HepG2 (cell line): Measurements from ENCODE around the gene SLC43A1. TPM values are rescaled to one million over a fixed set of nuclear protein-coding genes. Genes with fewer than 3 reads are reported as not detected.

Experiments
- ADNP ChIP-seq: sonication (generic); formaldehyde crosslinking; IDR thresholded peaks from 2 replicates; pipeline ENCODE4 v1.4.0; 2020; ENCODE audit warnings: missing genetic modification reagents
- BRCA1 ChIP-seq: sonication (generic); formaldehyde crosslinking; IDR thresholded peaks from 2 replicates; pipeline ENCODE4 v1.4.0; 2020; ENCODE audit warnings: missing genetic modification reagents
- BRD4 ChIP-seq: sonication (generic); formaldehyde crosslinking; IDR thresholded peaks from 2 replicates; pipeline ENCODE4 v1.4.0; 2020; ENCODE audit warnings: missing genetic modification reagents
- CENPT ChIP-seq: sonication (generic); formaldehyde crosslinking; IDR thresholded peaks from 2 replicates; pipeline ENCODE4 v1.8.0; 2022; ENCODE audit warnings: low read depth, mild to moderate bottlenecking, moderate library complexity, missing genetic modification reagents
- ETV5 ChIP-seq: IDR thresholded peaks from 2 replicates; pipeline ENCODE4 v1.6.1; 2018; ENCODE audit warnings: missing biosample characterization, missing genetic modification reagents, inconsistent platforms, borderline replicate concordance
- HMG20A ChIP-seq: IDR thresholded peaks from 2 replicates; pipeline ENCODE4 v1.6.1; 2016; ENCODE audit warnings: borderline replicate concordance
- HMGA1 ChIP-seq: sonication (generic); formaldehyde crosslinking; conservative IDR thresholded peaks from 2 replicates; pipeline ENCODE4 v1.4.0; 2020; ENCODE audit warnings: missing genetic modification reagents
- KDM6A ChIP-seq: IDR thresholded peaks from 2 replicates; pipeline ENCODE4 v1.6.1; 2016; ENCODE audit warnings: low read depth
- MAZ ChIP-seq, 2 experiments: sonication (generic) in 1 of 2; formaldehyde crosslinking in 1 of 2; IDR thresholded peaks; 2 replicates each; pipeline versions ENCODE4 v1.5.0 to v1.6.1; 2012 to 2020; ENCODE audit warnings: low read depth in 2 of 2, mild to moderate bottlenecking in 2 of 2, borderline replicate concordance in 1 of 2, improper control_type of control experiment in 1 of 2, low read length in 1 of 2, missing genetic modification reagents in 1 of 2, moderate library complexity in 1 of 2
- PHF8 ChIP-seq: sonication (generic); formaldehyde crosslinking; IDR thresholded peaks from 2 replicates; pipeline ENCODE4 v1.5.0; 2020; ENCODE audit warnings: missing genetic modification reagents
- PLRG1 ChIP-seq: fragments of 450-650 bp; conservative IDR thresholded peaks from 2 replicates; pipeline ENCODE4 v1.6.1; 2016
- TOPORS ChIP-seq: sonication (generic); formaldehyde crosslinking; IDR thresholded peaks from 2 replicates; pipeline ENCODE4 v1.8.0; 2023; ENCODE audit warnings: mild to moderate bottlenecking, missing genetic modification reagents
- ZNF225 ChIP-seq: sonication (generic); formaldehyde crosslinking; IDR thresholded peaks from 2 replicates; pipeline ENCODE4 v1.4.0; 2020; ENCODE audit warnings: mild to moderate bottlenecking, missing genetic modification reagents
- ZNF430 ChIP-seq: sonication (generic); formaldehyde crosslinking; IDR thresholded peaks from 2 replicates; pipeline ENCODE4 v1.9.0; 2021; ENCODE audit warnings: mild to moderate bottlenecking, missing genetic modification reagents
- ZNF431 ChIP-seq: sonication (generic); formaldehyde crosslinking; IDR thresholded peaks from 2 replicates; pipeline ENCODE4 v1.9.0; 2022; ENCODE audit warnings: missing genetic modification reagents, low read depth, mild to moderate bottlenecking, borderline replicate concordance
- ZNF605 ChIP-seq: sonication (generic); formaldehyde crosslinking; IDR thresholded peaks from 2 replicates; pipeline ENCODE4 v1.8.0; 2022; ENCODE audit warnings: mild to moderate bottlenecking, missing genetic modification reagents
- ZNF781 ChIP-seq: sonication (generic); formaldehyde crosslinking; IDR thresholded peaks from 2 replicates; pipeline ENCODE4 v1.5.1; 2020; ENCODE audit warnings: borderline replicate concordance, mild to moderate bottlenecking, missing genetic modification reagents; ENCODE audit errors: not compliant biosample characterization
- polyA plus RNA-seq, 8 experiments: library from polyadenylated mRNA; depleted of rRNA in 3 of 8; stranded (reverse) in 7 of 8; unstranded in 1 of 8; fragments of >200 nt; fragmentation: Illumina TruSeq in 4 of 8; extraction: Trizol in 4 of 8; gene quantifications; 2 replicates each; pipeline versions ENCODE4 v1.2.1 to v1.2.3, GENCODE V29; 2011 to 2016; ENCODE audit warnings: low read depth in 4 of 8, missing spikeins in 1 of 8, mixed read lengths in 1 of 8; ENCODE audit not compliant: insufficient read depth in 1 of 8
- total RNA-seq, 5 experiments: library from RNA; depleted of rRNA; stranded (reverse); fragments of >200 nt; fragmentation: Illumina TruSeq; extraction: Trizol; gene quantifications; 2 replicates each; pipeline ENCODE4 v1.2.3, GENCODE V29; 2016; ENCODE audit warnings: low read depth in 1 of 5
- TF ChIP-seq, protein P1 (sequence below): sonication (generic); formaldehyde crosslinking; conservative IDR thresholded peaks from 2 replicates; pipeline ENCODE4 v1.4.0; 2020; ENCODE audit warnings: missing genetic modification reagents
- TF ChIP-seq, protein P2 (sequence below): sonication (generic); formaldehyde crosslinking; IDR thresholded peaks from 2 replicates; pipeline ENCODE4 v1.5.0; 2020; ENCODE audit warnings: mild to moderate bottlenecking, missing genetic modification reagents
- TF ChIP-seq, protein P3 (sequence below): fragments of 450-650 bp; IDR thresholded peaks from 2 replicates; pipeline ENCODE4 v1.6.1; 2017; ENCODE audit warnings: mild to moderate bottlenecking

The SLC43A1 gene
- total and polyA plus RNA-seq, 2 of the 13 experiments (the other 11 are each of a cell fraction or from before 2014, with no cell fraction given) = 72.3 to 87.6 TPM

GRCh38 chr11:57502870-57503269 is 12.6 kb downstream of the SLC43A1 start (continued):
- TF ChIP-seq, protein P1, sequence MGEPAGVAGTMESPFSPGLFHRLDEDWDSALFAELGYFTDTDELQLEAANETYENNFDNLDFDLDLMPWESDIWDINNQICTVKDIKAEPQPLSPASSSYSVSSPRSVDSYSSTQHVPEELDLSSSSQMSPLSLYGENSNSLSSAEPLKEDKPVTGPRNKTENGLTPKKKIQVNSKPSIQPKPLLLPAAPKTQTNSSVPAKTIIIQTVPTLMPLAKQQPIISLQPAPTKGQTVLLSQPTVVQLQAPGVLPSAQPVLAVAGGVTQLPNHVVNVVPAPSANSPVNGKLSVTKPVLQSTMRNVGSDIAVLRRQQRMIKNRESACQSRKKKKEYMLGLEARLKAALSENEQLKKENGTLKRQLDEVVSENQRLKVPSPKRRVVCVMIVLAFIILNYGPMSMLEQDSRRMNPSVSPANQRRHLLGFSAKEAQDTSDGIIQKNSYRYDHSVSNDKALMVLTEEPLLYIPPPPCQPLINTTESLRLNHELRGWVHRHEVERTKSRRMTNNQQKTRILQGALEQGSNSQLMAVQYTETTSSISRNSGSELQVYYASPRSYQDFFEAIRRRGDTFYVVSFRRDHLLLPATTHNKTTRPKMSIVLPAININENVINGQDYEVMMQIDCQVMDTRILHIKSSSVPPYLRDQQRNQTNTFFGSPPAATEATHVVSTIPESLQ = no peak
- TF ChIP-seq CENPT (CRISPR knock-in tag) = no peak
- TF ChIP-seq, protein P2, sequence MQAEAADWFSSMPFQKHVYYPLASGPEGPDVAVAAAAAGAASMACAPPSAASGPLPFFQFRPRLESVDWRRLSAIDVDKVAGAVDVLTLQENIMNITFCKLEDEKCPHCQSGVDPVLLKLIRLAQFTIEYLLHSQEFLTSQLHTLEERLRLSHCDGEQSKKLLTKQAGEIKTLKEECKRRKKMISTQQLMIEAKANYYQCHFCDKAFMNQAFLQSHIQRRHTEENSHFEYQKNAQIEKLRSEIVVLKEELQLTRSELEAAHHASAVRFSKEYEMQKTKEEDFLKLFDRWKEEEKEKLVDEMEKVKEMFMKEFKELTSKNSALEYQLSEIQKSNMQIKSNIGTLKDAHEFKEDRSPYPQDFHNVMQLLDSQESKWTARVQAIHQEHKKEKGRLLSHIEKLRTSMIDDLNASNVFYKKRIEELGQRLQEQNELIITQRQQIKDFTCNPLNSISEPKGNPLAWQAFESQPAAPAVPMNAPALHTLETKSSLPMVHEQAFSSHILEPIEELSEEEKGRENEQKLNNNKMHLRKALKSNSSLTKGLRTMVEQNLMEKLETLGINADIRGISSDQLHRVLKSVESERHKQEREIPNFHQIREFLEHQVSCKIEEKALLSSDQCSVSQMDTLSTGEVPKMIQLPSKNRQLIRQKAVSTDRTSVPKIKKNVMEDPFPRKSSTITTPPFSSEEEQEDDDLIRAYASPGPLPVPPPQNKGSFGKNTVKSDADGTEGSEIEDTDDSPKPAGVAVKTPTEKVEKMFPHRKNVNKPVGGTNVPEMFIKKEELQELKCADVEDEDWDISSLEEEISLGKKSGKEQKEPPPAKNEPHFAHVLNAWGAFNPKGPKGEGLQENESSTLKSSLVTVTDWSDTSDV = no peak
- TF ChIP-seq MAZ (IDR thresholded peaks at IDR 0.05; ENCODE audit: borderline replicate concordance, low read depth, low read length) = no peak
- no peak for TF ChIP-seq MAZ (CRISPR knock-in tag; IDR thresholded peaks at IDR 0.05; ENCODE audit: low read depth)
- TF ChIP-seq ZNF781 (CRISPR knock-in tag) = no peak
- no peak for TF ChIP-seq HMGA1
- no peak for TF ChIP-seq ZNF605
- TF ChIP-seq ZNF225 = no peak
- peak; percentile 41; the same call in 1 of the 2 replicates for TF ChIP-seq KDM6A (CRISPR knock-in tag)
- no peak; the same call in 1 of the 2 replicates for TF ChIP-seq ZNF431
- no peak for TF ChIP-seq PLRG1
- TF ChIP-seq TOPORS (CRISPR knock-in tag) = no peak
- TF ChIP-seq BRCA1 (CRISPR knock-in tag) = no peak
- TF ChIP-seq, protein P3, sequence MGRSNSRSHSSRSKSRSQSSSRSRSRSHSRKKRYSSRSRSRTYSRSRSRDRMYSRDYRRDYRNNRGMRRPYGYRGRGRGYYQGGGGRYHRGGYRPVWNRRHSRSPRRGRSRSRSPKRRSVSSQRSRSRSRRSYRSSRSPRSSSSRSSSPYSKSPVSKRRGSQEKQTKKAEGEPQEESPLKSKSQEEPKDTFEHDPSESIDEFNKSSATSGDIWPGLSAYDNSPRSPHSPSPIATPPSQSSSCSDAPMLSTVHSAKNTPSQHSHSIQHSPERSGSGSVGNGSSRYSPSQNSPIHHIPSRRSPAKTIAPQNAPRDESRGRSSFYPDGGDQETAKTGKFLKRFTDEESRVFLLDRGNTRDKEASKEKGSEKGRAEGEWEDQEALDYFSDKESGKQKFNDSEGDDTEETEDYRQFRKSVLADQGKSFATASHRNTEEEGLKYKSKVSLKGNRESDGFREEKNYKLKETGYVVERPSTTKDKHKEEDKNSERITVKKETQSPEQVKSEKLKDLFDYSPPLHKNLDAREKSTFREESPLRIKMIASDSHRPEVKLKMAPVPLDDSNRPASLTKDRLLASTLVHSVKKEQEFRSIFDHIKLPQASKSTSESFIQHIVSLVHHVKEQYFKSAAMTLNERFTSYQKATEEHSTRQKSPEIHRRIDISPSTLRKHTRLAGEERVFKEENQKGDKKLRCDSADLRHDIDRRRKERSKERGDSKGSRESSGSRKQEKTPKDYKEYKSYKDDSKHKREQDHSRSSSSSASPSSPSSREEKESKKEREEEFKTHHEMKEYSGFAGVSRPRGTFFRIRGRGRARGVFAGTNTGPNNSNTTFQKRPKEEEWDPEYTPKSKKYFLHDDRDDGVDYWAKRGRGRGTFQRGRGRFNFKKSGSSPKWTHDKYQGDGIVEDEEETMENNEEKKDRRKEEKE = no peak
- peak; percentile 50; the same call in 1 of the 2 replicates for TF ChIP-seq ETV5 (CRISPR knock-in tag)
- TF ChIP-seq HMG20A = peak; percentile 79; the same call in 1 of the 2 replicates
- no peak for TF ChIP-seq BRD4 (CRISPR knock-in tag)
- no peak for TF ChIP-seq ADNP (CRISPR knock-in tag)
- TF ChIP-seq PHF8 = 0 out of 2 replicates have a peak, but pooled peaks have one; percentile 29
- TF ChIP-seq ZNF430 = no peak
